Keratinocyte (primary cell): ENCODE data around the gene RTL9. TPM values are rescaled to one million over a fixed set of nuclear protein-coding genes. Genes with fewer than 3 reads are reported as not detected.

Source experiments
- DNase-seq: peaks from one replicate; pipeline ENCODE4 v3.0.0-alpha.2; 2011; ENCODE audit warnings: low read depth, missing footprints, low spot score
- FAIRE-seq: peaks from 2 replicates; lab custom pipeline; 2011; peaks lifted over from hg19 to GRCh38; lab: Jason Lieb, UNC
- H2AFZ ChIP-seq: 2 replicates; pipeline ENCODE4 v1.6.0; 2012; ENCODE audit warnings: low read length, control low read depth, inconsistent platforms; ENCODE audit not compliant: control insufficient read depth
- H3K27ac ChIP-seq: 2 replicates; pipeline ENCODE4 v1.5.1; 2011; ENCODE audit warnings: low read length; ENCODE audit not compliant: control insufficient read depth, insufficient read depth
- H3K27me3 ChIP-seq: 3 replicates; pipeline ENCODE4 v1.6.0; 2011; ENCODE audit warnings: low read length; ENCODE audit not compliant: control insufficient read depth, insufficient read depth; ENCODE audit errors: extremely low read depth
- H3K36me3 ChIP-seq, 2 experiments: 2 replicates in 1 of 2; 3 replicates in 1 of 2; pipeline ENCODE4 v1.5.1; 2011; ENCODE audit warnings: low read length in 2 of 2, mild to moderate bottlenecking in 1 of 2; ENCODE audit not compliant: control insufficient read depth in 2 of 2, insufficient read depth in 2 of 2; ENCODE audit errors: extremely low read depth in 1 of 2
- H3K4me1 ChIP-seq: 3 replicates; pipeline ENCODE4 v1.5.1; 2011; ENCODE audit warnings: low read length; ENCODE audit not compliant: control insufficient read depth, insufficient read depth; ENCODE audit errors: extremely low read depth
- H3K4me2 ChIP-seq: 3 replicates; pipeline ENCODE4 v1.6.0; 2011; ENCODE audit warnings: low read depth, low read length; ENCODE audit not compliant: control insufficient read depth, insufficient read depth; ENCODE audit errors: extremely low read depth
- H3K4me3 ChIP-seq, 3 experiments: fragments of 200-600 bp in 1 of 3; sonication (generic) in 1 of 3; 2 replicates in 2 of 3; 3 replicates in 1 of 3; pipeline ENCODE4 v1.5.1; 2011 to 2016; ENCODE audit warnings: low read length in 3 of 3, mild to moderate bottlenecking in 3 of 3, control low read depth in 2 of 3, inconsistent platforms in 1 of 3, low read depth in 1 of 3, mixed read lengths in 1 of 3, mixed run types in 1 of 3, moderate library complexity in 1 of 3; ENCODE audit not compliant: control insufficient read depth in 2 of 3, insufficient read depth in 2 of 3; ENCODE audit errors: extremely low read depth in 1 of 3
- H3K79me2 ChIP-seq: 2 replicates; pipeline ENCODE4 v1.6.0; 2012; ENCODE audit warnings: low read length; ENCODE audit not compliant: control insufficient read depth, insufficient read depth
- H3K9ac ChIP-seq: 3 replicates; pipeline ENCODE4 v1.6.0; 2011; ENCODE audit warnings: low read length; ENCODE audit not compliant: control insufficient read depth, insufficient read depth; ENCODE audit errors: extremely low read depth
- H3K9me1 ChIP-seq: 3 replicates; pipeline ENCODE4 v1.6.0; 2011; ENCODE audit warnings: low read length; ENCODE audit not compliant: control insufficient read depth, insufficient read depth; ENCODE audit errors: extremely low read depth
- H3K9me3 ChIP-seq: 2 replicates; pipeline ENCODE4 v1.5.1; 2012; ENCODE audit warnings: low read depth, low read length; ENCODE audit not compliant: control insufficient read depth
- H4K20me1 ChIP-seq: 3 replicates; pipeline ENCODE4 v1.6.0; 2011; ENCODE audit warnings: low read length; ENCODE audit not compliant: control insufficient read depth, insufficient read depth; ENCODE audit errors: extremely low read depth
- CTCF ChIP-seq, 3 experiments: IDR thresholded peaks in 1 of 3; conservative IDR thresholded peaks in 1 of 3; optimal IDR thresholded peaks in 1 of 3; 2 replicates in 2 of 3; 3 replicates in 1 of 3; pipeline versions ENCODE3 to v1.5.1; 2011; ENCODE audit warnings: low read length in 3 of 3, mild to moderate bottlenecking in 3 of 3, moderate library complexity in 2 of 3, control low read depth in 1 of 3, inconsistent platforms in 1 of 3; ENCODE audit not compliant: insufficient read depth in 2 of 3; ENCODE audit errors: extremely low read depth in 1 of 3
- EZH2 ChIP-seq: IDR thresholded peaks from one replicate; pipeline ENCODE4 v1.6.1; 2012; ENCODE audit warnings: inconsistent platforms, mild to moderate bottlenecking, low read length, moderate library complexity
- dilution Hi-C: fragments of 300-500 bp; cut with MboI; formaldehyde crosslinking; loops from one replicate; pipeline ENCODE4 v1.7.0; 2020; ENCODE audit warnings: low sequenced_read_pairs; ENCODE audit not compliant: extremely low pct_ligation_motif_present
- polyA plus RNA-seq, 5 experiments: library from polyadenylated mRNA; depleted of rRNA in 3 of 5; stranded (reverse) in 3 of 5; stranded (forward) in 1 of 5; unstranded in 1 of 5; fragments of >200 nt; gene quantifications; 1 replicate in 1 of 5; 2 replicates in 3 of 5; 3 replicates in 1 of 5; pipeline versions ENCODE4 v1.2.1 to v1.2.3, GENCODE V29; 2011 to 2012; ENCODE audit warnings: missing spikeins in 2 of 5, low read depth in 1 of 5, low replicate concordance in 1 of 5

Gene RTL9
- polyA plus RNA-seq, 1 donor (not counting 4 experiments of a cell fraction or from before 2014, with no cell fraction given) = 0.13 TPM

GRCh38 chrX:110394651-110395050 is 36.0 kb downstream of the RTL9 start:
- no peaks in the 10 kb centered on the region for H3K9me3 ChIP-seq
- no peak overlapping the region for H3K4me3 ChIP-seq
- H3K79me2 ChIP-seq = no peaks in the 10 kb centered on the region
- peak; percentile 69 for DNase-seq
- H3K9ac ChIP-seq = no peak overlapping the region
- peaks cover 31% of the 10 kb centered on the region for H3K4me1 ChIP-seq
- TF ChIP-seq CTCF (optimal IDR thresholded peaks at IDR 0.05 in 1 of 3, IDR thresholded peaks at IDR 0.05 in 1 of 3, conservative IDR thresholded peaks at IDR 0.05 in 1 of 3; ENCODE audit: extremely low read depth in 1 of 3, insufficient read depth in 2 of 3, low read length in 3 of 3) = no peak
- H2AFZ ChIP-seq = no peak overlapping the region
- no peak overlapping the region for H3K4me2 ChIP-seq
- H3K27ac ChIP-seq = no peak overlapping the region
- H3K9me1 ChIP-seq = no peaks in the 10 kb centered on the region
- dilution Hi-C loops = no loop called here
- H4K20me1 ChIP-seq = no peaks in the 10 kb centered on the region
- FAIRE-seq = peak; percentile 89
- H3K36me3 ChIP-seq = no peaks in the 10 kb centered on the region
- H3K27me3 ChIP-seq = peaks cover 3% of the 10 kb centered on the region

- H3K9ac ChIP-seq = no peak overlapping the region
- DNase-seq = no peak
- H3K4me2 ChIP-seq = peak overlapping the region; percentile 29
- no peaks in the 10 kb centered on the region for H3K9me3 ChIP-seq
- FAIRE-seq = no peak
- peaks cover 31% of the 10 kb centered on the region for H3K4me1 ChIP-seq
- no peaks in the 10 kb centered on the region for H3K36me3 ChIP-seq
- H3K27me3 ChIP-seq = peaks cover 3% of the 10 kb centered on the region
- no peak overlapping the region for H2AFZ ChIP-seq
- TF ChIP-seq EZH2 (no peak), CTCF (optimal IDR thresholded peaks at IDR 0.05 in 1 of 3, IDR thresholded peaks at IDR 0.05 in 1 of 3, conservative IDR thresholded peaks at IDR 0.05 in 1 of 3; ENCODE audit: extremely low read depth in 1 of 3, insufficient read depth in 2 of 3, low read length in 3 of 3) (no peak)
- no peaks in the 10 kb centered on the region for H3K79me2 ChIP-seq
- peak overlapping the region; percentile 40 for H3K27ac ChIP-seq
- H3K4me3 ChIP-seq = no peak overlapping the region
- dilution Hi-C loops = no loop called here
- no peaks in the 10 kb centered on the region for H4K20me1 ChIP-seq
- H3K9me1 ChIP-seq = no peaks in the 10 kb centered on the region
These were observed 37.2 kb downstream of the RTL9 start for GRCh38 chrX:110395877-110396276.
